Mammary epithelial cell (primary cell): ENCODE measurements around the gene ANKEF1.

Experiments
- EZH2 ChIP-seq: IDR thresholded peaks from 2 replicates; pipeline ENCODE4 v1.6.1; 2012; ENCODE audit warnings: low read length, inconsistent platforms, borderline replicate concordance
- TF ChIP-seq, protein P1 (sequence below), 2 donors: IDR thresholded peaks in 1 of 2; conservative IDR thresholded peaks in 1 of 2; 2 replicates each; pipeline ENCODE4 v1.5.1; 2011 to 2012; ENCODE audit warnings: inconsistent platforms in 2 of 2, low read length in 2 of 2, mild to moderate bottlenecking in 2 of 2, control low read depth in 1 of 2, low read depth in 1 of 2; ENCODE audit not compliant: insufficient read depth in 1 of 2; ENCODE audit errors: extremely low read depth in 1 of 2

DNA sequence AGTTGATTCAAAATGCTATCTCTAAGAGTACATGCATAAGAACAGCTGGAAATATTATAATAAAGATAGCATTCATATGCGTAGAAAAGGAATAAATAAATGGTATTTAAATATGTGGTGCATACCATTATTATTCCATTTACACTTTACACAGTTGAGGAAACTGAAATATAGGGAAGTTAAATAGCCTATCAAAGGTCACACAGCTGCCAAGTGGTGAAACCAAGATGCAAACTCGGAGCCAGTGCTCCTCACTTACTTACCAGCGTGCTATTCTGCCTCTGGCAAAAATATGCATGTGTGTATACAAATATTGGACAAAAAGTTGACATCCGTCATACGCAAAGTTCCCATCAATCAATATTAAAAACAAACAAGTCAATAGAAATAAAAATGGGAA, 22.3 kb upstream of the ANKEF1 start:
- TF ChIP-seq, protein P1, sequence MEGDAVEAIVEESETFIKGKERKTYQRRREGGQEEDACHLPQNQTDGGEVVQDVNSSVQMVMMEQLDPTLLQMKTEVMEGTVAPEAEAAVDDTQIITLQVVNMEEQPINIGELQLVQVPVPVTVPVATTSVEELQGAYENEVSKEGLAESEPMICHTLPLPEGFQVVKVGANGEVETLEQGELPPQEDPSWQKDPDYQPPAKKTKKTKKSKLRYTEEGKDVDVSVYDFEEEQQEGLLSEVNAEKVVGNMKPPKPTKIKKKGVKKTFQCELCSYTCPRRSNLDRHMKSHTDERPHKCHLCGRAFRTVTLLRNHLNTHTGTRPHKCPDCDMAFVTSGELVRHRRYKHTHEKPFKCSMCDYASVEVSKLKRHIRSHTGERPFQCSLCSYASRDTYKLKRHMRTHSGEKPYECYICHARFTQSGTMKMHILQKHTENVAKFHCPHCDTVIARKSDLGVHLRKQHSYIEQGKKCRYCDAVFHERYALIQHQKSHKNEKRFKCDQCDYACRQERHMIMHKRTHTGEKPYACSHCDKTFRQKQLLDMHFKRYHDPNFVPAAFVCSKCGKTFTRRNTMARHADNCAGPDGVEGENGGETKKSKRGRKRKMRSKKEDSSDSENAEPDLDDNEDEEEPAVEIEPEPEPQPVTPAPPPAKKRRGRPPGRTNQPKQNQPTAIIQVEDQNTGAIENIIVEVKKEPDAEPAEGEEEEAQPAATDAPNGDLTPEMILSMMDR (conservative IDR thresholded peaks at IDR 0.05 in 1 of 2, IDR thresholded peaks at IDR 0.05 in 1 of 2; ENCODE audit: extremely low read depth in 1 of 2, insufficient read depth in 1 of 2, low read depth in 1 of 2, low read length in 2 of 2), result no peak
- TF ChIP-seq EZH2, result no peak
